Activated CD4-positive, CD25-positive, alpha-beta regulatory T cell treated with anti-CD3 and anti-CD28 coated beads, Interleukin-2, amount 50 U/mL, for 24 hours (primary cell): Measurements from ENCODE around the gene MAP3K12.
"Not testable (repeated sequence)": the region's sequence is repeated elsewhere in the genome, so short reads cannot be mapped to it uniquely, and the experiment has no call there.

Experiments
- ATAC-seq, 2 donors: fragments of 150-1000 bp; cut with Tn5 transposase; one replicate each; pipeline ENCODE4 v1.10.0; 2021; ENCODE audit warnings: mild to moderate bottlenecking in 1 of 2, moderate library complexity in 1 of 2

MAP3K12 gene, protein sequence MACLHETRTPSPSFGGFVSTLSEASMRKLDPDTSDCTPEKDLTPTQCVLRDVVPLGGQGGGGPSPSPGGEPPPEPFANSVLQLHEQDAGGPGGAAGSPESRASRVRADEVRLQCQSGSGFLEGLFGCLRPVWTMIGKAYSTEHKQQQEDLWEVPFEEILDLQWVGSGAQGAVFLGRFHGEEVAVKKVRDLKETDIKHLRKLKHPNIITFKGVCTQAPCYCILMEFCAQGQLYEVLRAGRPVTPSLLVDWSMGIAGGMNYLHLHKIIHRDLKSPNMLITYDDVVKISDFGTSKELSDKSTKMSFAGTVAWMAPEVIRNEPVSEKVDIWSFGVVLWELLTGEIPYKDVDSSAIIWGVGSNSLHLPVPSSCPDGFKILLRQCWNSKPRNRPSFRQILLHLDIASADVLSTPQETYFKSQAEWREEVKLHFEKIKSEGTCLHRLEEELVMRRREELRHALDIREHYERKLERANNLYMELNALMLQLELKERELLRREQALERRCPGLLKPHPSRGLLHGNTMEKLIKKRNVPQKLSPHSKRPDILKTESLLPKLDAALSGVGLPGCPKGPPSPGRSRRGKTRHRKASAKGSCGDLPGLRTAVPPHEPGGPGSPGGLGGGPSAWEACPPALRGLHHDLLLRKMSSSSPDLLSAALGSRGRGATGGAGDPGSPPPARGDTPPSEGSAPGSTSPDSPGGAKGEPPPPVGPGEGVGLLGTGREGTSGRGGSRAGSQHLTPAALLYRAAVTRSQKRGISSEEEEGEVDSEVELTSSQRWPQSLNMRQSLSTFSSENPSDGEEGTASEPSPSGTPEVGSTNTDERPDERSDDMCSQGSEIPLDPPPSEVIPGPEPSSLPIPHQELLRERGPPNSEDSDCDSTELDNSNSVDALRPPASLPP

DNA sequence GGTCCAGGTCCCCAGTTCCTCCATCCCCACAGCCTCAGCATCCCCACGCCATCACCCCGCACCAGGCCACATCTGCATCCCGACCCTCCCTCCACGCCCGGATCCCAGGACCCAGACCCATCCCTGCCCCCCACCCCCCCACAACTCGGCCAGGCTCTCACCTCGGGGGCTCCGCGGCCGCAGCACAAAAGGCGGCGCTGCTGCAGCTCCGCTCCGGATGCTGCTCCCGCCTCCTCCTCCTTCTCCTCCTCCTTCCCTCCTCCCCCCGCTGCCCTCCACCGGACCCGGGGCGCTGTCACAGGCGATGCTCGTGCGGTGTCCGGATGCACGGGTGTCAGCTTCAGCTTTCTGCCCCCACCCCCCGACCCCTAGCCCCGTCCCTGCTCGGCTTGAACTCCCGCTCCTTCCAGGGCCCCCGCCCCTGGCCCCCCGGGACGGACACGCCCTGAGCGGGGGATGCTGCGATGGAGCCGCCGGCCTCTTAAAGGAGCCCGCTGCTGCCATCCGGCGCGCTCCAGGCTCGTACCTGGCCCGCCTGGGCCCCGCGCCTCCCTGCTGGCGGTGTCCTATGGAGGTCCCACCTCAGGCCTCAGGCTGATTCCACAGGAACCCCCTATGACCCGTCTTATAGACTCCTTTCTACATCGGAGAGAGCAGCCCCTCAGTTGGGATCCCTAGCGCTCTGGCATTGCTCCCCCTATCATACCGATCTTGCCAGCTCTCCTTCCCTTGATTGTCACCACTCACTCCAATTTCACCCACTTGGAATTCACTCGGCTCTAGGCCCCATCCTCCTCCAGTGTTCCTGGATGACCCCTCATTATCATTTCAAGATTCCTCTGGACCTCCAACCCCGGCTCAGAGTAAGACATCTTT, at the start of gene MAP3K12:
MAP3K12 (minus strand) TSS at position 193 of the 876 bp plus-strand sequence. CDS start 12,067 bp downstream, outside the sequence.
- ATAC-seq = no peak

DNA sequence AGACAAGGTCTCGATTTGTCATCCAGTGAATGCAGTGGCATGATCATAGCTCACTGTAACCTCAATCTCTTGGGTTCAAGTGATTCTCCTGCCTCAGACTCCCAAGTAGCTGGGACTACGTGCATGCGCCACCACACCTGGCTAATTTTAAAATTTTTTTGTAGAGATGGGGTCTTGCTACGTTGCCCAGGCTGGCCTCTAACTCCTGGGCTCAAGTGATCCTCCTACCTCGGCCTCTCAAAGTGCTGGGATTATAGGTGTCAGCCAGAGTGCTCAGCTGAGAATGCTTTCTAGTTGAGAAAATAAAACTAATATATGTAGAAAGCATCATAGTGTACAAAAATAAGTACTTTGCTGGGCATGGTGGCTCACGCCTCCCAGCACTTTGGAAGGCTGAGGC, 49.1 kb upstream of the MAP3K12 start:
- not testable (repeated sequence) for ATAC-seq

DNA sequence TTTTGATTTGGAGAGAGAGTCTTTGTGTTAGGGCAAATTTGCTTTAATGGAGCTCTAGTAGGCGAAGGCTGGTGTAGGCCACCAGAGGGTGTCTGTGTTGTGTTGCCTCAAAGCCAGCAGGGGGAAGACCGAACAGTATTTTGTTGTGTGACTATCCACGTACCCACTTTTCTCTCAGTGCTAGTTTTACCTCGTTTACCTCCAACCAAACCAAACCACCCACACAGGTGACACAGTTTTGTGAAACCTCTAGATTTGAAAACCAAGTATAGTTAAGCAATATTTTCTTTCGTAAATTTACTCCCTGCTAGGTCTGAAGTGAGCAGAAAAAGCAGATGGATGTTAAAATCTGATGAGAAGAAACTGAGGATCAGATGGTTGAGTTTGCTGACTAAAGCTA, 44.3 kb upstream of the MAP3K12 start:
- peak; percentile 97 for ATAC-seq

DNA sequence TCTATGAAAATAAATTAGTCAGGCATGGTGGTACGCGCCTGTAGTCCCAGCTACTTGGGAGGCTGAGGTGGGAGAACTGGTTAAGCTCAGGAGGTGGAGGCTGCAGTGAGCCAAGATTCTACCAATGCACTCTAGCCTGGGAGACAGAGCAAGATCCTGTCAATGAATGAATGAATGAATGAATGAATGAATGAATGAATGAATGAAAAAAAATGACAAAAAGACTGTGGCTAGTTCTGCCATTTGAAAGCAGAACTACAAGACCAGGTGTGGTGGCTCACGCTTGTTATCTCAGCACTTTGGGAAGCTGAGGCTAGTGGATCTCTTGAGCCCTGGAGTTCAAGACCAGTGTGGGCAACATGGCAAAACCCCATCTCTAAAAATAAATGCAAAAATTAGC, 40.3 kb upstream of the MAP3K12 start:
- no peak for ATAC-seq

DNA sequence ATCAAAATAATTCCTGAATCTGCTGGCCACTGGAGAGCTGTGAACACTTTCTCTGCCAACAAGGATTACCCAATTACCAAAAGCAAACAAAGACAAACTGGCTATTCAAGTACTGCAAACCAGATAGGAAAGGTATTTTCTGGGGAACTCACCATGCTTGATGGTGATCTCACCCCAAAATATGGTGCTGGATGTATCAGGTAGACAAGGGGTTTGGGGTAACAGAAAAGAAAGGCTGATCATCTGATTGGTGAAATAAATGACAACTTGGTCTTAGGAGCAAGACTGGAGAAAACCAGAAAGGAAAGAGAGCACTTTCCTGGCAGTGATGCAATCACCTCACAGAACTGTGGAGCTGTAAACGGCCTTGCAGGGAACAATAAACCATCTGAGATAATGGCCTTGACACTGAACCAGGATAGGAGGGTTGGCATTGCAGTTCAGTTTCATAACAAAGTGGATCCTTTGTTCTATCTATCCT, 39.0 kb upstream of the MAP3K12 start:
- no peak for ATAC-seq

DNA sequence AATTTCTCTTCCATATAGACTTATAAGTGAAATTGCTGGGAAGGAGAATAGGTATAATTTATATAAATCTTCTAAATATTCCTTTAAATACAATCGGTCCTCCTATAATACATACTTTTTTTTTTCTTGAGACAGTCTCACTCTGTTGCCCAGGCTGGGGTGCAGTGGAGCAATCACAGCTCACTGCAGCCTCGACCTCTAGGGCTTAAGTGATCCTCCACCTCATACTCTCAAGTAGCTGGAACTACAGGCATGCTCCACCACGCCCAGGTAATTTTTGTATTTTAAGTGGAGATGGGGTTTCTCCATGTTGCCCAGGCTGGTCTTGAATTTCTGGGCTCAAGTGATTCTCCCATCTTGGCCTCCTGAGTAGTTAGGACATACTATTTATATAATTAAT, 37.7 kb upstream of the MAP3K12 start:
- ATAC-seq = no peak

DNA sequence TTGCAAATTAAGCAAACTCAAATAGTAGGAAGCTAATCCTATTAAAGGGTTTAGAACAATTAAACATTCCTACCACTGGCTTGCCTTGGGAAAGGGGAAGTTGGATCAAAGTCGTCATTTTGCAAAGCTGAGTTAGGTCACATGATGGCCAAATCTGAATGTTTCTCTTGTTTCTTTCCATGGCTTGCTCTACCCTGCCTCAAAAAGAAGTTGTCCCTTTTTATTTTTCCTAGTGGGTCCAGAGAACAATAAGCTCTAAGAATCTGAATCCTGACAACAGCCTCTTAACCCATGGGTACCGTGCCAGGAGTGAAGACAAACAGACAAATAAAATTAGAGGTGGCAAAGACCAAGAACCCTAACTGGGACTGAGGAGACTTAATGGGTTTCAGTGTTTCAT, 34.2 kb upstream of the MAP3K12 start:
- no peak for ATAC-seq

DNA sequence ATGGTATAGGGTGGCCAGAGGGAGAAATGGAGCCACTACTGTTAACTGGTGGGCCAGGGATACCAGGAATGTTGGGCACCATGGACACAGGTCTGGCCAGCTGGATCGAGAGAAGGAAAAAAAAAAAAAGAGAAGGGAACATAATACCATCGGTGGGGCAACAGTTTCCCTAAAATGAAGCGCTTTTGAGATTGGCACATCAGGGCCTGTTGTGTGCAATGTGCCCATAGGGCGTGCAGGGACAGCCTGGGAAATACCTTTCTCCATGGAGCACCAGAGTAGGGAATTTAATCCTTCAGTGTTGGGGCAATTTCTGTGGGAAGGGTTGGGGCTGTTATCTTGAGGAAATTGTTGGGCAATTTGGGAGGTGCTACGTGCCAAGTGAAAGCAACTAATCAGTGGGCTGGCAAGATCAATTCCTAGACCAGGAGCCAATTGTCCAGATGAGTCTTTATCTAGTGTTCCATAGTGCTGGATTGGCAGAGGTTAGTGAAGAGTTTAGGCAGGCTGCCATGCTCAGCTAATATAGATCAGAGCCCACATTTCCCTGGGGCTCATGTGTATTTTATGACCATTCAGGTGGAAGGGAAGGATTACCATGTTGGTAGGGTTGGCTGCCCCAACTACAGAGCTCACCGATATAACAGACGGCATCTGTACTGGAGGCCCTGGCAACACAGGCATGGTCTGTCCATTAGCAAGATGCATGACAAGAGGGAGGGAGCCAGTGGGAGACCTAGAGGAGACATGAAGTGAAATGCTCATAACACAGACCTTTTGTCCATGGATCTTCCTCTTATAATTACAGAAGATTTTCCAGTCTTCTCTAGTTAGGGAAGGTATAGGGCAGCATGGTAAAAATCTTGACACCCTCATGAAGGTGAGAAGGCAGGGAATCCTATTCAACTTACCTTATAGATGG, 33.5 kb upstream of the MAP3K12 start:
- ATAC-seq = no peak

DNA sequence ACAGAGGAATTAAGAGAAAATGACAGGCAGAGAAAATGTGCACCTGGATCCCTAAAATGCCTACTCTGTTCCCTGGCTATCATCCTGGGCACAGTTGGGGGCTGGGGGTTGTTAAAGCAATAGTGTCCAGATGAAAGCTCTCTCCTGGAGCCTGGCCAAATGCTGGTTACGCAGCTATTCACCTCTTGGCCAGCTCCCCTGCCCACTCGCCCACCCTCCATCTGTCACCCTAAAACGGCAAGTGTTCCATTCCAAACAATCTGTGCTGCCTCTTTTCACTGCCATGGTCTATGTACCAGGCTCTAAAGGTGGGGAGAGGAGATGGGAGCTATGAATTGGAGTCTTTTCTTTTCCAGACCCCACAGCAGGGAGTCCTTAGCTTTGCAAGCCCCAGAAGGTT, 32.8 kb upstream of the MAP3K12 start:
- ATAC-seq = no peak

DNA sequence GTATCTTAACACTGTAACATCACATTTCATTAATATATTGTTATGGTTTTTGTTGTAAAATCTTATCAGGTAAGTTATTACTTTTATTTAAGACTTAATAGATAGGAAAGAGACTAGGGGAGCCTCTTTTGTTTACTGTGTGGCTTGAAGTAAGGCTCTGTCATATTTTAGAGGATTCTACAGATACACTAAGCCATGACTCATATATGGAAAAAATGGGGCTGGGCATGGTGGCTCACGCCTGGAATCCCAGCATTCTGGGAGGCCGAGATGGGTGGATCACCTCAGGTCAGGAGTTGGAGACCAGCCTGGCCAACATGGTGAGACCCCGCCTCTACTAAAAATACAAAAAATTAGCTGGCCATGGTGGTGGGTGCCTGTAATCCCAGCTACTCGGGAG, 31.7 kb upstream of the MAP3K12 start:
- ATAC-seq = no peak

DNA sequence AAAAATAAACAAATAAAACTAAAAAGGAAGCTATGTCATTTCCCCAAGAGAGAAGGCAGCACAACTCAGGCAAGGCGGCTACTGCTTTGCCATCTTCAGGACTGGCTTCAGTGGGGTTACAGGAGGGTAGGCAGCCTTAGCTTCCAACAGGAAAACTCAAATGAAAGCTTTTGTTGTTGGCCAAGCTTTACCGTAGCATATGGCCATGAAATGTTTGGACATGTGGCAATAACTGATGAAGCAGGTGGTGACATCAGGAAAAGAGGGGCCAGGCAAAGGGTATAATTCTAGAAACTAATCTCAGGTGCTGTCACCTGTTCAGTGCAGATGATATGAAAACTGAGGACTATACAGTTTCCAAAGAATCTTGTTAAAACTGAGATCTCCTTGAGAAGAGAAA, 30.8 kb upstream of the MAP3K12 start:
- ATAC-seq = no peak

DNA sequence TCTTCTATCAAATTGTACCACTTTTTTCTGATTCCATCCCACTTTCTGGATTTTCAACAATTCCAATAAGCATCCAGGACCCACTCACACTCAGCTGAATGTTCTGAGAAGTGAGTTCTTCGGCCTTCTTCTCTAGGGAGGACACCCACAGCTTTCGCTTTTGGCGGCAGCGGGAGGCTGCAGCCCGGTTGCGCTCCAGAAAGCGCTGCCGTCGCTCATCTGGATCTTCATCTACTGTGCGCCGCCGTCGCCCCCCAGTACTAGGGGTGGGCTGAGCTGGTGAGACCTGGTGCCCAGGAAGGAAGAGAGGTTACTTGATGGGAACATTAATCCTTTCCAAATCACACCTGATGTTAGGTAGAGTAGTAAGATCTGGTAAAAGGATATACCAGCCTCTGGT, 25.2 kb upstream of the MAP3K12 start:
- ATAC-seq = no peak

DNA sequence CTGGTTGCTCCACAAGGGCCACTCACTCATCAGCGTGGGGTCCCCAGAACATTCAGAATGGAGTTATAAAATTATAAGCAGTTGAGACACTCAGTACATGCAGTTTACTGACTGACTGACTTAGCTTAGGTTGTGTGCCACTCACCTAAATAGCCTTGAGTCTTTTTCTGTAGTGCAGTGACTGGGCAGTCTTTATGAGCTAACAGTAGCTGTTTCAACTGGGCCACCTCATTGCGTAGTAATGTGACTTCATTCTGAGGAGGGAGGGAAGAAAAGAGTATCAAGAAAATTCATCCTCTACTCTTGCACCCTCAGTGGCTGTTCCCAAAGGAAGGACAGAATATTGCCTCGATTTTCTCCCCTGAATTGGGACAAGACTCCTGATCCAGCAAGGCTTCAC, 23.9 kb upstream of the MAP3K12 start:
- ATAC-seq = no peak

DNA sequence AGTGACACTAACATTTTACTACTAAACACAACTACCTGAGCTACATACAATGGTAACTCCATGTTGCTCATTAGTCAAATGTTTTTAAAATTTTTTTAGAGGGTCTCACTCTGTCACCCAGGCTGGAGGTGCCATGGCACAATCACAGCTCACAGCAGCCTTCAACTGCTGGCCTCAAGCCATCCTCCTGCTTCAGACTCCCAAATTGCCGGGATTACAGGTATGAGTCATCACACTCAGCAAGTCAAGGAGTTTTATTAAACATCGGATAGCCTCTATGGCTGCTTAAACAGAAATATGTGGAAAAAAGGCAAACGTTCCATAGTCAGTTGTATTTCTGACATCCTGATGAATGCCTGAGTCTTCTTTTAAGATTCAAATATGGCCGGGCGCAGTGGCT, 19.1 kb upstream of the MAP3K12 start:
- no peak for ATAC-seq

DNA sequence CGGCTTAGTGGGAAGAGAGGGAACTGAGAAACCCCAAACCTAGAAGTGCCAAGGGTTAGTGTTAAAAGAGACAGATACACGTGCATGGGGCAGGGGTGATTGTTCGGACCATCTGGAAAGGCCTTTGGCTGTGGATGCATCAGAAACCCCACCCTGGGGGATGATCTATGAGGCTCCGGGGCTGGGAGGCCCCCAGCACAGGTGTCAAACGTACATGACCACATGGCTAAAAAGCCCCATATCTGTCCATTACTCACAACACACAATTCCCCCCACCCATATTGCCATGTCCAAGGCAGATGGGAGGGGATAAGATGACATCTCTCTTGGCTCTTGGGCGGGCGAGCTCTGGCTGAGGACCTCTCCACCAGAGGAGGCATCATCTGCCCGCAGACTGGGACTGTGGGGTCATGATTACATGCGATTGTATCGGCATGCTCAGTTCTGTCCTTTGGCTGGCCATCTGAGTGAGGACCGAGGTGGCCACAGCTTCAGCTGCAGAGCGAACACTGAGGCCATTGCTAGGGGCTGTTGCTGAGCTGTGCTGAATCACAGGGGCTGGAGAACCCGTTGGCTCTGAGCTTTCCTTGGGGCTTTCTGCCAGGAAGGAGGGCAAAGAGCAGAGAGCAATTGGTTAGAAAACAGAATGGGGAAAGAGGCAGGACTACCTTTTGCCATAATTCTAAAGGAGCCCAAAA, 17.6 kb upstream of the MAP3K12 start:
- no peak for ATAC-seq

DNA sequence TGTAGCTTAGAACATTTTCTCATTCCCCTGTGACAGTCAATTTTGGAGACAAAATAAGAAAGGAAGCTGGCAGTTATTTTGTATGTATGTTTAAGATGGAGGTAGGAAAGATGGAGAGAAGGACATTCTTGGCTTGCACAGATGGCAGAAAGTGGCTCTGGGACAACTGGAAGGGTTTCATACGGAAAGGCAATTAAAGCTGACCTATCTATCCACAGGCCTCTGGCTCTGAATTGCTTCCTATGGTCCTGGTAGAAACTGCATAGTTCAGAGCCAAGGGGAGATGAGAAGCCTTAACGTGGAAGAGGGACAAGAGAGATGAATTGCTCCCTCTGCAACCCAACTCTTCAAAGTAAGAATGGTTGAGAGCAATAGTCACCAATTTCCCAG, 16.0 kb upstream of the MAP3K12 start:
- ATAC-seq = no peak

DNA sequence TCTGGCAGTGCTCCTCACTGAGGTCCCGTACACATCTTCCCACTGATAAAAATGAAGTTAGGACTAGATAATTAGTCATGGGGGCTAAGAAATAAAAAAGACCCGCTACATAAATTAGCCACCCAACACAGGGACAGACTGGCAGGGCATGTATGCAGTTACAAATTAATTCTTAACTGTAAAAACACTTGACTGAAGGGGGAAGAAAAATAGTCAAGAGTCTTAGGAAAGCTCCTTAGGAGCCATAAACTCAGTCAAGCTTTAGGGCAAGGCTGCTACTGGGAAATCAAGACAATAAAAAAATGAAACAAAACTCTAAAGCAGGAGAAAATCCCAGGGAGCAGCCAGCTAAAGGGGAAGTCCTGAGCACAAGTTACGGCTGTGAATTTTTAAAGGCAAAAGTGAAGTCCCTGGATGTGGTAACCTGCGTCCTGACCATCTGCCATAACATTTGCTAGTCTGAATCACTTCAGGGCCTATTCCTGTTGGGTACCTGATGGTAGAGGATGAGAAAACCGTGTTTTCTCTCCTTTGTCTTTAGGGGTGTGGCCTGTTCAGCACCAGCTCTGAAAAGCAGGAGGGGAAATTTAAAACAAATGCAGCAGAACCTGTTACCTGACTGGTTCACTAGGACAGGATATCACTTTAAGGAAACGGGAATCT, 15.5 kb upstream of the MAP3K12 start:
- ATAC-seq = no peak

DNA sequence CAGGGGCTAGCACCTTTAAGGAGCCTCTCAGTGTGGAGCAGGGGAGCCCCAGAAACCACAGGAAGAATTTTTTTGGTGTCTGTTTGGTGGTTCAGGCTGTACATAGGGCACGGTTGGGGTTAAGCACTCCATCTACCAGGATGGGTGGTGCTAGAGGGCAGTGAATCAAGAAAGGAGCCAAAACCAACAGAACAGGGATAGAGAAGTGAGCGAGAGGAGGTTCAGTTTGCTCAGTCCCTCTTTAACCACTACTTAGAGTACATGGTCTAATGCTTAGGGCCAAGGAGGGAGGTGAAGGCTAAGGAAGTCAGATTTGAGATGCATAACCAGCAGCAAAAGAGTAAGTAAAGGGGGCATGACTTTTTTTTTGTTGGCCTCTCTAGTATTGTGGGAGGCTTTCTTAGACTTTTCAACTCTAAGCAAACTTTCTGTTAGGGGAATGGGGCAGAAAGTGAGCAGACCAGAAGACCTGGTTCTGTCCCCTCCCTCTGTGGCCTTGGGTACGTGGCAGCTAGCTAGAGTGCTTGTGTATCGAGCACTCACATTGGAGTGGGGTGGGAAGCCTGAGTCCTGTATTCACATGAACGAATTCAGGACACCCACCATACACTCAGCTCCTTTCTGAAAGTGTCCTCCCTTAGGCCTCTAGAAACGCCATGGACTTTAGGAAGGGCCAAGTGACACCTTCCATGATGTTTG, 14.6 kb upstream of the MAP3K12 start:
- ATAC-seq = no peak

DNA sequence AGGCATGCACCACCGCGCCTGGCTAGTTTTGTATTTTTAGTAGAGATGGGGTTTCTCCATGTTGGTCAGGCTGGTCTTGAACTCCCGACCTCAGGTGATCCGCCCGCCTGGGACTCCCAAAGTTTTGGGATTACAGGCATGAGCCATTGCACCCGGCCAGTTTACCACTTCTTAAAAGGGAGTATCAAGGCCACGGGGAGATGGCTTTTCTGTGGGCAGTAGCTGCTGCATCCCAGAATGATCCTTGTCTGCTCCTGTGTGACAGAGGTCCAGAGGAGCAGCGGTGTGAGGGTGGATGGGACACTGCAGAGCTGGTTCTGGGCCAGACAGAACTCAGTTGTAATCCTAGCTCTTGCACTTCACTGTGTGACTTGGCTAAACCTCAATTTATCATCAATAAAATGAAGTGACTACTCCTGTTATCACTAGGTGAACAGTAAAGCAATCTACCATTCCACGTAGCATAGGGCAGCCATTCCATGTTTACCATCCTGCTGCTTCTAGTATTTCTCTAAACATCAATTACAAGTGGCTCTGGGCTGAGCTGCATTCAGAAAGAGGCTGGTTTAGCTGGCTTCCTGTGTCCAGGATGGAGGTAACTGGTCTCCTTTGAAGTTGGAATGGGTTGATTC, 11.0 kb upstream of the MAP3K12 start:
- ATAC-seq = no peak
